Neural cell (in vitro differentiated cells): ENCODE results near the gene SLC26A4. TPM values are rescaled to one million over a fixed set of nuclear protein-coding genes. Genes with fewer than 3 reads are reported as not detected.

Experiments
- polyA plus RNA-seq: library from polyadenylated mRNA; depleted of rRNA; stranded (reverse); fragments of >200 nt; gene quantifications from 2 replicates; pipeline ENCODE4 v1.2.3, GENCODE V29; 2014
- small RNA-seq, 3 experiments: library from RNA; depleted of rRNA; stranded (forward); fragments of <200 nt; gene quantifications; one replicate each; pipeline ENCODE3, GENCODE V24; 2012

Gene SLC26A4
- polyA plus RNA-seq, 1 donor from 2014 or later, result not detected

Small RNAs within 50 kb of the gene (small RNA-seq; reads per million reads assigned to genes)
- 0 reads per million in 3 experiments for gene BANF1P5

Other genes with a start within 250 kb of the SLC26A4 start
- gene GPR22, start 190.8 kb upstream of the SLC26A4 start, polyA plus RNA-seq, result 44.3 and 64.1 TPM in 2 replicates
- gene COG5, start 96.9 kb upstream of the SLC26A4 start, polyA plus RNA-seq, result 13.3 and 14.8 TPM in 2 replicates
- gene DUS4L, start 96.9 kb upstream of the SLC26A4 start, polyA plus RNA-seq, result 24.2 and 32.7 TPM in 2 replicates
- gene BCAP29, start 80.6 kb upstream of the SLC26A4 start, polyA plus RNA-seq, result 45.3 and 51.5 TPM in 2 replicates
- 8.9 and 10.2 TPM in 2 replicates for gene CBLL1, start 83.3 kb downstream of the SLC26A4 start, polyA plus RNA-seq
- gene SLC26A3, start 142.4 kb downstream of the SLC26A4 start, polyA plus RNA-seq, result not detected in 2 replicates
- gene DLD, start 230.4 kb downstream of the SLC26A4 start, polyA plus RNA-seq, result 142 and 214 TPM in 2 replicates